Lower leg skin (tissue), 4 donors: Measurements from ENCODE around the gene IRX6. TPM values are rescaled to one million over a fixed set of nuclear protein-coding genes. Genes with fewer than 3 reads are reported as not detected.

ENCODE experiments used
- DNase-seq, 2 donors: peaks; one replicate each; pipeline ENCODE4 v3.0.0-alpha.2; 2019; ENCODE audit warnings: low spot score in 2 of 2
- H3K4me3 ChIP-seq: fragments of 200-600 bp; sonication (generic); 2 replicates; pipeline ENCODE4 v1.5.1; 2017; ENCODE audit warnings: mild to moderate bottlenecking, low read depth; ENCODE audit not compliant: poor library complexity, severe bottlenecking
- POLR2A ChIP-seq, 2 donors: fragments of 450-650 bp; IDR thresholded peaks; one replicate each; pipeline ENCODE4 v1.6.1; 2016 to 2017; ENCODE audit warnings: antibody characterized with exemption in 2 of 2, mild to moderate bottlenecking in 1 of 2, moderate library complexity in 1 of 2
- WGBS, 2 donors: methylation state at CpG; one replicate each; pipeline ENCODE4 v1.1.5; 2018; 5-methylcytosine and 5-hydroxymethylcytosine counted together
- intact Hi-C: fragments of 100-400 bp; cut with DNase I; formaldehyde crosslinking; loops from one replicate; pipeline ENCODE4 v1.15.0; 2023; ENCODE audit warnings: low total_unique reads
- total RNA-seq, 4 donors: library from RNA; depleted of rRNA; stranded (reverse); fragments of >200 nt; gene quantifications; one replicate each; pipeline ENCODE4 v1.1.0, GENCODE V29; 2016
- TF ChIP-seq, protein P1 (sequence below), 3 donors: fragments of 450-650 bp; IDR thresholded peaks; one replicate each; pipeline ENCODE4 v1.5.1; 2016; ENCODE audit warnings: antibody characterized with exemption in 3 of 3, mild to moderate bottlenecking in 3 of 3, moderate library complexity in 2 of 3

Gene IRX6
- 10 to 100 TPM in 2 of 4 donors, 1 to 10 TPM in 2; 6.7 to 17.7 (median 13.3) TPM for total RNA-seq

- intact Hi-C loops, result no loop called here
- peak within 1 kb of the TSS; percentile 44 for H3K4me3 ChIP-seq
- 1% methylated on average over 11 to 32 of the region's 49 CpGs for WGBS, 2 donors
- DNase-seq, result peak; percentile 65 to 96
- no peak for TF ChIP-seq POLR2A (IDR thresholded peaks at IDR 0.05)
- TF ChIP-seq, protein P1, sequence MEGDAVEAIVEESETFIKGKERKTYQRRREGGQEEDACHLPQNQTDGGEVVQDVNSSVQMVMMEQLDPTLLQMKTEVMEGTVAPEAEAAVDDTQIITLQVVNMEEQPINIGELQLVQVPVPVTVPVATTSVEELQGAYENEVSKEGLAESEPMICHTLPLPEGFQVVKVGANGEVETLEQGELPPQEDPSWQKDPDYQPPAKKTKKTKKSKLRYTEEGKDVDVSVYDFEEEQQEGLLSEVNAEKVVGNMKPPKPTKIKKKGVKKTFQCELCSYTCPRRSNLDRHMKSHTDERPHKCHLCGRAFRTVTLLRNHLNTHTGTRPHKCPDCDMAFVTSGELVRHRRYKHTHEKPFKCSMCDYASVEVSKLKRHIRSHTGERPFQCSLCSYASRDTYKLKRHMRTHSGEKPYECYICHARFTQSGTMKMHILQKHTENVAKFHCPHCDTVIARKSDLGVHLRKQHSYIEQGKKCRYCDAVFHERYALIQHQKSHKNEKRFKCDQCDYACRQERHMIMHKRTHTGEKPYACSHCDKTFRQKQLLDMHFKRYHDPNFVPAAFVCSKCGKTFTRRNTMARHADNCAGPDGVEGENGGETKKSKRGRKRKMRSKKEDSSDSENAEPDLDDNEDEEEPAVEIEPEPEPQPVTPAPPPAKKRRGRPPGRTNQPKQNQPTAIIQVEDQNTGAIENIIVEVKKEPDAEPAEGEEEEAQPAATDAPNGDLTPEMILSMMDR (IDR thresholded peaks at IDR 0.05), result no peak
Measured at GRCh38 chr16:55323637-55324271, at the start of gene IRX6. Gene IRX6, plus strand, starts transcription at chr16:55324203. Its CDS starts 889 bp downstream, at chr16:55325092.

DNA sequence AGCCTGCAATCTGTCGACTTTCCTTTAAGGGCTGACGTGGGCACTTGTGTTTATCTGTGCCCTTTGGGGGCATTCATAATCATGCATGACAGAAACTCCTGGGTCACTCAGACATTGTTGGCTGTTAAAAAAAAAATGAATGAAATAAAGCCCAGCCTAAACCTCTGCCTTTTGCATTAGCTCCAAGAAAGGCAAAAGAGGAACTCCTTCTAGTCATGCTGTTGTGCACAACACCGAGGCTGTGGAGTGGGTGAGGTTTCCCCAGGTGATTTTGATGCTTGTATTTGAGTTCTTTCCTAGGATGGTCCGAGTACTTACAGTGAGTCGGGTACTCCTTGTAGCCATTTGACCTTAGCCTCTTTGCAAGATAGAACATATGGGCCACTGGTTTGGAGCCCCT lies 49.6 kb upstream of the IRX6 start:
- 81 to 90% methylated on average over 5 of the region's 5 CpGs for WGBS, 2 donors
- intact Hi-C loops, result no loop called here
- no peak overlapping the region for H3K4me3 ChIP-seq
- no peak for TF ChIP-seq POLR2A (IDR thresholded peaks at IDR 0.05)
- TF ChIP-seq, protein P1 (IDR thresholded peaks at IDR 0.05), result no peak
- peak in 1 of 2 donors; percentile 18 for DNase-seq

DNA sequence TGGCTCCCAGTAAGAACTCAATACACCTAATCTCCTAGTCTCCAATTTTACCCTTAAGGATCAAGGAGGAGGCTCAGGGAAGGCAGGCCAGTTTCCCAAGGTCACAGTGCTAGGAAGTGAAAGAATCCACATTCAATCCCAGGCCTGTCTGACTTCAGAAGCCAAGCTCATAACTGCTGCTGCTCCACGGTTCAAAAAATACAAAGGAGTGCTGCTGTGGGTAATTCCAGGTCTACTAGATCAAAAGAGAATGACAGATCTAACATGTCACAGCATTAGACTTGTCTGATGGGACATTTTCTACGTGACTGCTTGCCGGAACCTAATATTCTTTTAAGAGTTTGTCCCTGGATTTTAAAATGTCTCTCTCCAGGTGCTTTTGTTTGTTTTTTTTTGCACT lies 48.8 kb upstream of the IRX6 start:
- no peak overlapping the region for H3K4me3 ChIP-seq
- DNase-seq, result peak in 1 of 2 donors; percentile 13
- intact Hi-C loops, result no loop called here
- no peak for TF ChIP-seq POLR2A (IDR thresholded peaks at IDR 0.05)
- TF ChIP-seq, protein P1 (IDR thresholded peaks at IDR 0.05), result no peak
- WGBS, 2 donors, result 73 to 74% methylated on average over 3 of the region's 3 CpGs

- H3K4me3 ChIP-seq, result no peak overlapping the region
- no peak for TF ChIP-seq POLR2A (IDR thresholded peaks at IDR 0.05)
- intact Hi-C loops, result no loop called here
- WGBS, 2 donors, result 67 to 80% methylated on average over 6 of the region's 6 CpGs
- DNase-seq, result peak in 1 of 2 donors; percentile 60
Measured at GRCh38 chr16:55275869-55276268, 48.1 kb upstream of the IRX6 start.

GRCh38 chr16:55277536-55277935 lies 46.5 kb upstream of the IRX6 start:
- WGBS, 2 donors, result 71 to 74% methylated on average over 1 of the region's 1 CpG
- intact Hi-C loops, result no loop called here
- no peak for TF ChIP-seq POLR2A (IDR thresholded peaks at IDR 0.05)
- TF ChIP-seq, protein P1 (IDR thresholded peaks at IDR 0.05), result no peak

DNA sequence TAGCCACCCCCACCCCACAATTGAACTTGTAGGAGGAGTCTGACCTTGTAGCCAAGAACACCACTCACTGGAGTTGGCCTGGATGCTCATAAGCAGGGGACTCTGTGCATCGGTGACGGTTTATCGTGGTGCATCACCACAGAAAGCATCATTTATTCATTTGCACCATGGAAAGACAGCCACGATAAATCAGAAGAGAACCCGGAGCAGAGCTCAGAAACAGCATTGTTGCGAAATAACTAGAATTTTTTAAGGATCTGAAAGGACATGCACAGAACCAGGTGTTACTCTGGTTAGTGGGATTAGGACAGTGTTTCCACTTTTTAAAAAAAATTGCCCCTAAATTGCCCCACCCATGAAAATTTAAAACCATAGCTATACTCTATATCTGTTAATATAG lies 44.4 kb upstream of the IRX6 start:
- no peak for TF ChIP-seq POLR2A (IDR thresholded peaks at IDR 0.05)
- TF ChIP-seq, protein P1 (IDR thresholded peaks at IDR 0.05), result no peak
- intact Hi-C loops, result no loop called here
- no peak for DNase-seq
- no peak overlapping the region for H3K4me3 ChIP-seq
- WGBS, 2 donors, result 53 to 65% methylated on average over 6 of the region's 6 CpGs

More at GRCh38 chr16:55277536-55277935, 46.5 kb upstream of the IRX6 start:
- no peak overlapping the region for H3K4me3 ChIP-seq
- DNase-seq, result peak in 1 of 2 donors; percentile 12
